K562 (cell line): ENCODE results near the gene ERVH48-1. TPM values are rescaled to one million over a fixed set of nuclear protein-coding genes. Genes with fewer than 3 reads are reported as not detected.
A peak's percentile ranks its signal among the peaks of the same experiment; 100 is the strongest.

Experiments
- ASH1L ChIP-seq: fragments of 450-650 bp; IDR thresholded peaks from 2 replicates; pipeline ENCODE4 v1.6.1; 2018; ENCODE audit warnings: borderline replicate concordance, mild to moderate bottlenecking, low read depth; ENCODE audit not compliant: partially characterized antibody
- E2F6 ChIP-seq, 2 experiments: IDR thresholded peaks; 2 replicates each; pipeline ENCODE4 v1.6.1; 2011; ENCODE audit warnings: borderline replicate concordance in 1 of 2, control low read depth in 1 of 2, low read depth in 1 of 2, low read length in 1 of 2, mild to moderate bottlenecking in 1 of 2, mixed read lengths in 1 of 2, moderate library complexity in 1 of 2; ENCODE audit not compliant: insufficient read depth in 1 of 2, insufficient read length in 1 of 2, poor library complexity in 1 of 2, severe bottlenecking in 1 of 2; ENCODE audit errors: extremely low read depth in 1 of 2
- EP300 ChIP-seq: IDR thresholded peaks from 2 replicates; pipeline ENCODE4 v1.6.1; 2012; ENCODE audit warnings: low read length, improper control_type of control experiment
- ILK ChIP-seq: fragments of 450-650 bp; IDR thresholded peaks from 2 replicates; pipeline ENCODE4 v1.6.1; 2016; ENCODE audit warnings: missing genetic modification characterization, low read depth, mild to moderate bottlenecking, missing compliant biosample characterization, moderate library complexity, borderline replicate concordance
- MEIS2 ChIP-seq: fragments of 450-650 bp; IDR thresholded peaks from 2 replicates; pipeline ENCODE4 v1.6.1; 2014; ENCODE audit warnings: mild to moderate bottlenecking; ENCODE audit not compliant: partially characterized antibody
- PHB ChIP-seq: fragments of 250-450 bp; sonication (Bioruptor Pico); IDR thresholded peaks from 2 replicates; pipeline ENCODE4 v1.5.0; 2021
- POLR2A ChIP-seq: fragments of 450-650 bp; conservative IDR thresholded peaks from 2 replicates; pipeline ENCODE4 v1.6.1; 2016
- POU5F1 ChIP-seq: fragments of 150-350 bp; IDR thresholded peaks from 2 replicates; pipeline ENCODE4 v1.6.1; 2014; ENCODE audit warnings: borderline replicate concordance, low read length, low read depth, mild to moderate bottlenecking; ENCODE audit not compliant: partially characterized antibody
- PYGO2 ChIP-seq: fragments of 450-650 bp; IDR thresholded peaks from 2 replicates; pipeline ENCODE4 v1.6.1; 2016; ENCODE audit warnings: mild to moderate bottlenecking, missing genetic modification characterization, moderate library complexity, missing compliant biosample characterization
- RBM22 ChIP-seq: fragments of 200-400 bp; formaldehyde crosslinking; IDR thresholded peaks from 2 replicates; pipeline ENCODE4 v1.6.1; 2018; ENCODE audit warnings: low read length, low read depth; ENCODE audit not compliant: poor library complexity, severe bottlenecking
- SAFB2 ChIP-seq: fragments of 200-400 bp; formaldehyde crosslinking; IDR thresholded peaks from 2 replicates; pipeline ENCODE4 v1.6.1; 2018; ENCODE audit warnings: borderline replicate concordance, low read length, low read depth, moderate library complexity; ENCODE audit not compliant: severe bottlenecking
- TBP ChIP-seq: optimal IDR thresholded peaks from 2 replicates; pipeline ENCODE3; 2011; ENCODE audit warnings: low read depth, low read length, improper control_type of control experiment
- TGIF2 ChIP-seq: sonication (generic); formaldehyde crosslinking; IDR thresholded peaks from 2 replicates; pipeline ENCODE4 v1.8.1; 2022; ENCODE audit warnings: mild to moderate bottlenecking, missing genetic modification reagents, moderate library complexity
- THRAP3 ChIP-seq: fragments of 450-650 bp; IDR thresholded peaks from 2 replicates; pipeline ENCODE4 v1.6.1; 2016; ENCODE audit warnings: mild to moderate bottlenecking, inconsistent platforms, borderline replicate concordance
- UBTF ChIP-seq, 2 experiments: IDR thresholded peaks; 2 replicates each; pipeline ENCODE4 v1.6.1; 2012; ENCODE audit warnings: improper control_type of control experiment in 2 of 2, low read depth in 2 of 2, low read length in 2 of 2, borderline replicate concordance in 1 of 2
- ZNF324 ChIP-seq: fragments of 250-450 bp; sonication (Bioruptor Pico); IDR thresholded peaks from 2 replicates; pipeline ENCODE4 v1.4.0; 2020; ENCODE audit warnings: mild to moderate bottlenecking
- ZNF584 ChIP-seq: fragments of 200-800 bp; sonication (Bioruptor generic); IDR thresholded peaks from 2 replicates; pipeline ENCODE4 v1.6.1; 2016; ENCODE audit warnings: low read depth, mild to moderate bottlenecking, missing genetic modification characterization, missing compliant biosample characterization
- polyA plus RNA-seq, 8 experiments: library from polyadenylated mRNA; depleted of rRNA in 4 of 8; stranded (reverse) in 5 of 8; unstranded in 3 of 8; fragments of >200 nt; fragmentation: Nextera tagmentation in 2 of 8; fragmentation: Illumina TruSeq in 1 of 8; extraction: Ambion mirVana in 2 of 8; extraction: Trizol in 1 of 8; gene quantifications; 2 replicates each; pipeline versions ENCODE4 v1.2.1 to v1.2.3, GENCODE V29; 2011 to 2014; ENCODE audit warnings: inconsistent platforms in 1 of 8, missing spikeins in 1 of 8
- total RNA-seq, 7 experiments: library from RNA; depleted of rRNA in 6 of 7; stranded (reverse); fragments of >200 nt in 6 of 7; fragmentation: Illumina TruSeq in 2 of 7; extraction: Trizol in 2 of 7; gene quantifications; 2 replicates each; pipeline versions ENCODE4 v1.2.1 to v1.2.3, GENCODE V29; 2011 to 2021; ENCODE audit warnings: low replicate concordance in 1 of 7
- TF ChIP-seq, protein P1 (sequence below), 2 experiments: fragments of 200-800 bp in 1 of 2; sonication (Bioruptor generic) in 1 of 2; sonication (generic) in 1 of 2; formaldehyde crosslinking in 1 of 2; IDR thresholded peaks in 1 of 2; conservative IDR thresholded peaks in 1 of 2; 2 replicates each; pipeline versions ENCODE4 v1.5.0 to v1.6.1; 2016 to 2020; ENCODE audit warnings: missing compliant biosample characterization in 1 of 2, missing genetic modification characterization in 1 of 2, missing genetic modification reagents in 1 of 2
- TF ChIP-seq, protein P2 (sequence below): IDR thresholded peaks from 2 replicates; pipeline ENCODE4 v1.6.1; 2011; ENCODE audit warnings: borderline replicate concordance, low read depth, mild to moderate bottlenecking, moderate library complexity, low read length; ENCODE audit not compliant: insufficient read depth, poor library complexity, severe bottlenecking

ERVH48-1 gene
- total and polyA plus RNA-seq, 9 of the 15 experiments (the other 6 are each of a cell fraction or from before 2014, with no cell fraction given): 0.08 to 0.49 (median 0.16) TPM; not detected in 3

DNA sequence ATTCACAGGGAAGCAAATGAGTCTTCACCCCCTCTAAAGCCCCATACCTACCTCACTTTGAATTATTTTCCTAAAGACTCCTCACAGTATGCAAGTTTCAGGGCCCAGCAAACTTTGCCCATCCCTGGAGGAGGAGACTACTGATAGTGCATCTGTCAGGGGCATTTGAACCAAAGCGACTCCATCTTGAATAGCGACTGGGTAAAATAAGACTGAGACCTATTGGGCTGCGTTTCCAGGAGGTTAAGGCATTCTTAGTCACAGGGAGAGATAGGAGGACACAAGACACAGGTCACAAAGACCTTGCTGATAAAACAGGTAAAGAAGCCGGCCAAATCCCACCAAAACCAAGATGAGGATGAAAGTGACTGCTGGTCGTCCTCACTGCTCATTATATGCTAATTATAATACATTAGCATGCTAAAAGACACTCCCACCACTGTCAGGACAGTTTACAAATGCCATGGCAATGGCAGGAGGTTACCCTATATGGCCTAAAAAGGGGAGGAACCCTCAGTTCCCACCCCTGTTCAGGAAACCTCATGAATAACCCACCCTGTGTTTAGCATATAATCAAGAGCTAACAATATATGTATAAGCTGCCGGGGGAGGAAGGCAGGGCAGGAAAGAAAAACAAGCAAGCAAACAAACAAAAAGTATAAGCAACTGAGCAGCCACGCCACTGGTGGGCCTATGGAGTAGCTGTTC lies 45.7 kb upstream of the ERVH48-1 start (continued):
- TF ChIP-seq TGIF2 (no peak), POLR2A (no peak), UBTF (IDR thresholded peaks at IDR 0.05; ENCODE audit: borderline replicate concordance in 1 of 2, low read depth in 2 of 2, low read length in 2 of 2) (no peak), ILK (peak; percentile 86), SAFB2 (no peak), MEIS2 (no peak), EP300 (no peak), PYGO2 (peak; percentile 92), ASH1L (no peak), THRAP3 (no peak), POU5F1 (no peak), ZNF324 (CRISPR knock-in tag) (no peak), E2F6 (IDR thresholded peaks at IDR 0.05; ENCODE audit: borderline replicate concordance in 1 of 2, extremely low read depth in 1 of 2, insufficient read depth in 1 of 2, insufficient read length in 1 of 2, low read depth in 1 of 2, low read length in 1 of 2, poor library complexity in 1 of 2, severe bottlenecking in 1 of 2) (no peak), RBM22 (no peak), ZNF584 (CRISPR knock-in tag) (peak; percentile 83), PHB (no peak), TBP (no peak)
- TF ChIP-seq, protein P1, sequence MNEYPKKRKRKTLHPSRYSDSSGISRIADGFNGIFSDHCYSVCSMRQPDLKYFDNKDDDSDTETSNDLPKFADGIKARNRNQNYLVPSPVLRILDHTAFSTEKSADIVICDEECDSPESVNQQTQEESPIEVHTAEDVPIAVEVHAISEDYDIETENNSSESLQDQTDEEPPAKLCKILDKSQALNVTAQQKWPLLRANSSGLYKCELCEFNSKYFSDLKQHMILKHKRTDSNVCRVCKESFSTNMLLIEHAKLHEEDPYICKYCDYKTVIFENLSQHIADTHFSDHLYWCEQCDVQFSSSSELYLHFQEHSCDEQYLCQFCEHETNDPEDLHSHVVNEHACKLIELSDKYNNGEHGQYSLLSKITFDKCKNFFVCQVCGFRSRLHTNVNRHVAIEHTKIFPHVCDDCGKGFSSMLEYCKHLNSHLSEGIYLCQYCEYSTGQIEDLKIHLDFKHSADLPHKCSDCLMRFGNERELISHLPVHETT (CRISPR knock-in tag; conservative IDR thresholded peaks at IDR 0.05 in 1 of 2, IDR thresholded peaks at IDR 0.05 in 1 of 2): peak in 1 of 2 experiments; percentile 90; a peak in 2 of 4 replicates
- TF ChIP-seq, protein P2, sequence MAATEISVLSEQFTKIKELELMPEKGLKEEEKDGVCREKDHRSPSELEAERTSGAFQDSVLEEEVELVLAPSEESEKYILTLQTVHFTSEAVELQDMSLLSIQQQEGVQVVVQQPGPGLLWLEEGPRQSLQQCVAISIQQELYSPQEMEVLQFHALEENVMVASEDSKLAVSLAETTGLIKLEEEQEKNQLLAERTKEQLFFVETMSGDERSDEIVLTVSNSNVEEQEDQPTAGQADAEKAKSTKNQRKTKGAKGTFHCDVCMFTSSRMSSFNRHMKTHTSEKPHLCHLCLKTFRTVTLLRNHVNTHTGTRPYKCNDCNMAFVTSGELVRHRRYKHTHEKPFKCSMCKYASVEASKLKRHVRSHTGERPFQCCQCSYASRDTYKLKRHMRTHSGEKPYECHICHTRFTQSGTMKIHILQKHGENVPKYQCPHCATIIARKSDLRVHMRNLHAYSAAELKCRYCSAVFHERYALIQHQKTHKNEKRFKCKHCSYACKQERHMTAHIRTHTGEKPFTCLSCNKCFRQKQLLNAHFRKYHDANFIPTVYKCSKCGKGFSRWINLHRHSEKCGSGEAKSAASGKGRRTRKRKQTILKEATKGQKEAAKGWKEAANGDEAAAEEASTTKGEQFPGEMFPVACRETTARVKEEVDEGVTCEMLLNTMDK: no peak
